Measurements from ENCODE around the gene GLT8D2. TPM values are rescaled to one million over a fixed set of nuclear protein-coding genes. Genes with fewer than 3 reads are reported as not detected.
A peak's percentile ranks its signal among the peaks of the same experiment; 100 is the strongest.

GLT8D2 gene
- total RNA-seq, 2 donors from 2014 or later: 1.6 to 5.1 TPM

DNA sequence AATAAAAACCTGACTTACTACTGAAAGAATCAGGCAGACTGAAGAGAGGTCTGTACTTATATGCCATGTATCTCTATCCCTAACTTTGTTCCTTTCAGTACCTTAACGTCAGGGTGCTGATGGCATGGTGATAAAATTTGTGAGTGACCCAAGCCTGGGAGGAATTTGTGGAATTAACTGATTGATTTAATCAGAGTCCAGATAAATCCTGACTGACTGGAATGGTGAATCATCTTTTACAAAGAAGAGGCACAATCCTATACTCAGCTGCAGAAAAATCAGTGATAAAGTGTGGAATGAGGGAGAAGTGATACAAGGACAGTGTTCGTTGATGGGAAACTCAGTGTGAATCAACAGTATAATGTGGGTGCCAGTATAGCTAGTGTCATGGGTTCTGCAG lies 80.6 kb downstream of the GLT8D2 start:
- no peak overlapping the region for H3K4me3 ChIP-seq
- H3K9ac ChIP-seq (ENCODE audit: low read depth in 2 of 2, low read length in 2 of 2): no peak overlapping the region
- H3K27me3 ChIP-seq: no peaks in the 10 kb centered on the region
- DNase-seq: no peak
- peaks cover 2% of the 10 kb centered on the region for H3K4me1 ChIP-seq
- H3K27ac ChIP-seq: no peak overlapping the region
- no peaks in the 10 kb centered on the region for H3K36me3 ChIP-seq
- intact Hi-C loops (cut with DNase I): no loop called here
- no peak for TF ChIP-seq CTCF (IDR thresholded peaks at IDR 0.05)
- H3K9me3 ChIP-seq: no peaks in the 10 kb centered on the region

DNA sequence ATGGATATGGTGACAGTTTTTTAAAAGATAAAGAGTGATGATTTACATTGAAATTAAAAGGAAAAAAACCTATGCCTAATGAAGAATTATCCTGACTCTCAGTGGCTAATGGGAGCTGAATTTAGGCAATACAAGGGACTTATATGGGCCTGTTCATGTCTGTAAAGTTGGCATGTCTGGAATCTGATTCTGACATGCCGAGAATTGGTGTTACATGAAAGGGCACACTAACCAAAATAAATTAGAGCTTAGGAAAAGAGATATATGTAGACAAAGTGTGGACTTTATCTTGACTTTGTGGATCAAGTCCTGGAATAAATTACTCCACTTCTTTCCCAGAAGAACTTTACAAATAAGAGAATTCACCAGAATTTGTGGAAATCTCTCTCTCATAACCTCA lies 83.3 kb downstream of the GLT8D2 start:
- no peak for DNase-seq
- peak overlapping the region; percentile 77 for H3K4me3 ChIP-seq

DNA sequence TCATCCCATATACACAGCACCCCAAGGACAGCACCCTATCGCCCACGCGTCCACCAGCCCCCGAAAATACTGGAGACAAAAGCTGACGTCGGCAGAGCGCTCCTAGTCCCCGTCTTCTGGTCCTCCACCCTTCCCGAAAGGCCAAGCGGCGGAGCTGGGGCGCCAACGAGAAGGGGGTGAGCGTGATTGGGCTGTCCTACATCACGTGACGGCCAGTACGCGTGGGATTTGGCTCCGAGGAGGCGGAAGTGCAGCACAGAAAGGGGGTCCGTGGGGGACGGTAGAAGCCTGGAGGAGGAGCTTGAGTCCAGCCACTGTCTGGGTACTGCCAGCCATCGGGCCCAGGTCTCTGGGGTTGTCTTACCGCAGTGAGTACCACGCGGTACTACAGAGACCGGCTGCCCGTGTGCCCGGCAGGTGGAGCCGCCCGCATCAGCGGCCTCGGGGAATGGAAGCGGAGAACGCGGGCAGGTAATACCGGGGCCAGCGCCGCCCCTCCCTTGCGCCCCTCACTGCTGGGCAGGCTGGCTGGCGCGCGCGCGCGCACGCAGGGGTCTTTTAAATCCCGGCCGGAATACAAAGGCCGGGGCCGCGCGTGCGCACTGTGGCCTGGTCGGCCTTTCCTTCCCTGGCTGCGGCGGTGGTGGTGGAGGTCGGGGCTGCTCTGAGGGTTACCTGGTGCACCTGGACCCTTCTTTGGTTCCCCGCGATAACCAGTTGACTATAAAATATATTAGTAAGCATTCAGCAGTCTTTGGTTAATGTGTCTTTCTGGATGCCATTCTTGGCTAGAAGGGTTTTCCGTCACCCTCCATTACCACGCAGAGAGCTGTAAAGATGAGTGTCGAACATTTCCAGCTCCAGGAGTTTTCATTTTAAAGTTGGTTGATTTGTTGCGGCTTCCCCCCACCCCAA lies 84.1 kb downstream of the GLT8D2 start, which contains the start of gene TDG:
Gene TDG, plus strand, starts transcription at position 283 of the 915 bp plus-strand sequence. Its CDS starts 166 bp downstream, at position 449.
- H3K27ac ChIP-seq: peak within 1 kb of the TSS; percentile 87
- peak within 1 kb of the TSS; percentile 77 for H3K4me3 ChIP-seq
- no peaks in the 10 kb centered on the region for H3K36me3 ChIP-seq
- intact Hi-C loops (cut with DNase I): no loop called here
- H3K9me3 ChIP-seq: no peaks in the 10 kb centered on the region
- TF ChIP-seq CTCF (IDR thresholded peaks at IDR 0.05): no peak
- peak within 1 kb of the TSS; percentile 98 for H3K9ac ChIP-seq (ENCODE audit: low read depth in 2 of 2, low read length in 2 of 2)
- H3K27me3 ChIP-seq: no peaks in the 10 kb centered on the region
- H3K4me1 ChIP-seq: peaks cover 2% of the 10 kb centered on the region
- peak; percentile 99 for DNase-seq

More for the DNA sequence above, 83.3 kb downstream of the GLT8D2 start:
- Histone ChIP-seq H3K27ac (peak overlapping the region; percentile 87), H3K36me3 (no peaks in the 10 kb centered on the region), H3K4me1 (peaks cover 2% of the 10 kb centered on the region), H3K27me3 (no peaks in the 10 kb centered on the region), H3K9me3 (no peaks in the 10 kb centered on the region), H3K9ac (ENCODE audit: low read depth in 2 of 2, low read length in 2 of 2) (peak overlapping the region; percentile 98)
- no peak for TF ChIP-seq CTCF (IDR thresholded peaks at IDR 0.05)
- intact Hi-C loops (cut with DNase I): no loop called here

- intact Hi-C loops (cut with DNase I): no loop called here
- H3K27me3 ChIP-seq: no peaks in the 10 kb centered on the region
- H3K9ac ChIP-seq (ENCODE audit: low read depth in 2 of 2, low read length in 2 of 2): peak overlapping the region; percentile 98
- peaks cover 2% of the 10 kb centered on the region for H3K4me1 ChIP-seq
- no peaks in the 10 kb centered on the region for H3K36me3 ChIP-seq
- H3K9me3 ChIP-seq: no peaks in the 10 kb centered on the region
- H3K27ac ChIP-seq: peak overlapping the region; percentile 87
- DNase-seq: no peak
- H3K4me3 ChIP-seq: peak overlapping the region; percentile 77
- no peak for TF ChIP-seq CTCF (IDR thresholded peaks at IDR 0.05)
Measured at GRCh38 chr12:103965255-103965589, 84.8 kb downstream of the GLT8D2 start.

GRCh38 chr12:103964805-103965204 lies 85.2 kb downstream of the GLT8D2 start:
- TF ChIP-seq CTCF (IDR thresholded peaks at IDR 0.05): no peak
- Histone ChIP-seq H3K27me3 (no peaks in the 10 kb centered on the region), H3K27ac (peak overlapping the region; percentile 87), H3K36me3 (no peaks in the 10 kb centered on the region), H3K9me3 (no peaks in the 10 kb centered on the region), H3K4me1 (peaks cover 2% of the 10 kb centered on the region), H3K4me3 (peak overlapping the region; percentile 77), H3K9ac (ENCODE audit: low read depth in 2 of 2, low read length in 2 of 2) (peak overlapping the region; percentile 98)
- intact Hi-C loops (cut with DNase I): no loop called here
- no peak for DNase-seq
